ENCODE measurements around the gene SPDYE16.
"Not testable (repeated sequence)": the region's sequence is repeated elsewhere in the genome, so short reads cannot be mapped to it uniquely, and the experiment has no call there.

DNA sequence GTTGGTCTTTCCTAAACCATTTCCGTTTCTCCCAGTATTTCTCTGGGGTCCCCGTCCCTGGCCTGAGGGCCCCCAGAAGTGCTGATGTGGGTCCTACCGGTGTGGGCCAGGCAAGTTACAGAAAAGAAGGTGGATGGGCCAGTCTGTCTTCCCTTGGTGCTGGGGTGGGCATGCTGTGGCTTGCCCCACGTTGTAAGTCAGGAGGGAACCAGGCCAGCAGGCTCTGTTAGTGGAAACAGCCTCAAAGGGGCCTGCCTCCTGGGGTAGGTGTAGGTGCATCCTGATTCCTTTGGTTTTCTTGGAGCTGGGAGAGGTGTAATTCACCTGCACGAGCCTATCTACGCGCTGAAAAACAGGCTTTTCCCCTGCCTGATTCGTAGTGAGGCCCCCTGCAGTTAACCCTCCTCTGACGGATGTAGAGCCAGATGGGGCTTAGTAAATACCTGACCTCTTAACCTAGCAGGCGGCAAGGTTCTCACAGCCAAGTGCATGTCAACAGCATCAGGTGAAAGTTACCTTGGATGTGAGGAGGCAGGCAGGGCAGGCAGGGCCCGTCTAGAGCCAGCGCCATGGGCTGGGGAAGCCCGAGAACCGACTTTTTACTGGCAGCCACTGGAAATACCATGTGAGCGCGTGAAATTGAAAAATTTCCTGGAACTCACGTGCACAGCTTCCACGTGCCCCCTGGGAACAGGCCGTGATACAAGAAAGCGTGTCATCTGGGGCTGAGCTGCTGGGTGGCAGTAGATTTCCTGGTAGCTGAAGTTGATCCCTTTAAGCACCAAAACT lies 57.1 kb downstream of the SPDYE16 start:
- TF ChIP-seq EZH2 (IDR thresholded peaks at IDR 0.05; ENCODE audit: borderline replicate concordance, low read length) = not testable (repeated sequence)
- TF ChIP-seq, protein P1, sequence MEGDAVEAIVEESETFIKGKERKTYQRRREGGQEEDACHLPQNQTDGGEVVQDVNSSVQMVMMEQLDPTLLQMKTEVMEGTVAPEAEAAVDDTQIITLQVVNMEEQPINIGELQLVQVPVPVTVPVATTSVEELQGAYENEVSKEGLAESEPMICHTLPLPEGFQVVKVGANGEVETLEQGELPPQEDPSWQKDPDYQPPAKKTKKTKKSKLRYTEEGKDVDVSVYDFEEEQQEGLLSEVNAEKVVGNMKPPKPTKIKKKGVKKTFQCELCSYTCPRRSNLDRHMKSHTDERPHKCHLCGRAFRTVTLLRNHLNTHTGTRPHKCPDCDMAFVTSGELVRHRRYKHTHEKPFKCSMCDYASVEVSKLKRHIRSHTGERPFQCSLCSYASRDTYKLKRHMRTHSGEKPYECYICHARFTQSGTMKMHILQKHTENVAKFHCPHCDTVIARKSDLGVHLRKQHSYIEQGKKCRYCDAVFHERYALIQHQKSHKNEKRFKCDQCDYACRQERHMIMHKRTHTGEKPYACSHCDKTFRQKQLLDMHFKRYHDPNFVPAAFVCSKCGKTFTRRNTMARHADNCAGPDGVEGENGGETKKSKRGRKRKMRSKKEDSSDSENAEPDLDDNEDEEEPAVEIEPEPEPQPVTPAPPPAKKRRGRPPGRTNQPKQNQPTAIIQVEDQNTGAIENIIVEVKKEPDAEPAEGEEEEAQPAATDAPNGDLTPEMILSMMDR (conservative IDR thresholded peaks at IDR 0.05 in 1 of 2, IDR thresholded peaks at IDR 0.05 in 1 of 2; ENCODE audit: extremely low read depth in 1 of 2, insufficient read depth in 1 of 2, low read depth in 1 of 2, low read length in 2 of 2) = not testable (repeated sequence)
